NCI-H2107 treated with DMSO at 0.1 percent for 48 hours (cell line): ENCODE measurements around the gene APC.

Experiments
- DNase-seq: peaks from one replicate; lab custom pipeline; 2025; ENCODE audit not compliant: unreplicated experiment; lab: John Stamatoyannopoulos, UW

Gene APC

DNA sequence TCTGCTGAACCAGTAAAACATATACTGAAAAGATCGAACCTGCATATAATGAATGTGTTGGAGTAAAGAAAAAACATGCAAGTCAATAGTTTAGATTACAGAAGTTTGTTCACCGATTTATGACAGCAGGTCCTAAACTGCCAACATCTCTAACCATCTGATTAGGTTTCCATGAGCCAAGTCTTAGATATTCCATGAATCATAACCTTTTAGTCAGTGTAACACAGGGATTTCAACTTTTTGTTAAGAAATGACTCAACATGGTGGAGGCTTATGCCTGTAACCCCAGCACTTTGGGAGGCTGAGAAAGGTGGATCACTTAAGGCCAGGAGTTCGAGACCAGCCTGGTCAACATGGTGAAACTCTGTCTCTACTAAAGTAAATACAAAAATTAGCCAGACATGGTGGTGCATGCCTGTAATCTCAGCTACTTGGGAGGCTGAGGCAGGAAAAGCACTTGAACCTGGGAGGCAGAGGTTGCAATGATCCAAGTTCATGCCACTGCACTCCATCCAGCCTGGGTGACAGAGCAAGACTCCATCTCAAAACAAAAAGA is 38.7 kb downstream of the APC start:
- no peak for DNase-seq

DNA sequence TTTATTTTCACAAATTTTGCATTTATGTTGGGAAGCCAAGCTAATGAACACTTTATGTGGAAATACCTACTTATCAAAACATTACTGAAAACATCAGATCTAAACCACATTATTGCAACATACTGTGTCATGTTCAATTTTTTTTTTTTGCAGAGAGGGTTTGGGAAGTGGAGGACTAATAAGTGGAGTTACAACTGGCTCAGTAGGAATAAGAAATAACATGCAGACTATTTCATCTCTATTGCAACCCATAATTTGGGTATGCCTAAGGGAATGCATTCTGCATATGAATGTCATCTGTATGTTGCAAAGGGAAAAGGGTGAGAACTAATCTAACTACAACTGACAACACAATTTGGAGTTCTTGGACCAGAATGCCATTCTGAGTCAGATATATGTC is 41.8 kb downstream of the APC start:
- no peak for DNase-seq

DNA sequence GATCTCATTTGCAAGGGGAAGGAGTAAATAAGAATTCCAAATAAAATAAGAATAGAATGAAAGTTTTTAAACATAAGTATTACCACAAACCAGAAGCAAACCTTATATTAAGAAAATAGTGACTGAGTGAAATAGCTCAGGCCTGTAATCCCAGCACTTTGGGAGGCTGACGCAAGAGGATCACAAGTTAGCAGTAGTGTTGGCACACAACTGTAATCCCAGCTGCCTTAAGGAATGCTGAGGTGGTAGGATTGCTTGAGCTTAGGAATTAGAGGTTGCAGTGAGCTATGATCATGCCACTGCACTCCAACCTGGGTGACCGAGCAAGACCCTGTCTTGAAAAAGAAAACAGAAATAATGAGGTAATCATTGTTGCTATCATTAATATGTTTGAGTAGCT is 47.0 kb downstream of the APC start:
- DNase-seq: no peak

DNA sequence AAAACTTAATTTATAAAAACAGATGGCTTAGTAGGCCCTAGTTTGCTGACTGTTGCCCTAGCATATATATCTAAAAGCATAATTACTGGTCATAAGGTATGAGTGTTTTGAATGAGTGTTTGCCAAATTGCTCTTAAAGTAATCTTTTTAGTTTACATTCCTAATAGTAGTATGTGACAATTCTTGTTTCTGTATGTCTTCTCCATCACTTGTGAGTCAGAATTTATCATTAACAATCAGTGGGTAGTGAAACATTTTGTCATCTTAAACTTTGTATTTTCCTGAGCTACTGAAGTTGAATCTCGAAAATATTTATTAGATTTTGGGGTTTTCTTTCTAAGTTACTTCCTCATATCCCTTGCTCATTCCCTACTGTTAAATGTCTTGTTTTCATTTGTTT is 49.6 kb downstream of the APC start:
- DNase-seq: no peak

DNA sequence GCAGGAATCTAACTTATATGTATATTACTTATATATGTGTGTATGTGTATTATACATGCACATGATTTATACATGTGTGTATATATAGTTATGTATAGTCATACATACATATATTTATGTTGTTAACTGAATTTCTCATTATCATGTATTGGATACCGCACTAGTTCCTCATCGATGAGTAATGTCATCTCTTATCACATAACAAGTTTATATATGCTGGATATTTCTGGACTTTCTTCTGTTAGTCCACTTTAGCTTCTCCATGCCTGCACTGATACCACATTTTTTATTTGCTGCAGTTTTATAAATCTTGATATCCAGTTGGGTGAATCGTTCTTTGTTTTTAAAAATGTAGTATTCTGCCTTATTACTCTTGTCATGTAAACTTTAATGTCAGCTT is 50.2 kb downstream of the APC start:
- DNase-seq: no peak

DNA sequence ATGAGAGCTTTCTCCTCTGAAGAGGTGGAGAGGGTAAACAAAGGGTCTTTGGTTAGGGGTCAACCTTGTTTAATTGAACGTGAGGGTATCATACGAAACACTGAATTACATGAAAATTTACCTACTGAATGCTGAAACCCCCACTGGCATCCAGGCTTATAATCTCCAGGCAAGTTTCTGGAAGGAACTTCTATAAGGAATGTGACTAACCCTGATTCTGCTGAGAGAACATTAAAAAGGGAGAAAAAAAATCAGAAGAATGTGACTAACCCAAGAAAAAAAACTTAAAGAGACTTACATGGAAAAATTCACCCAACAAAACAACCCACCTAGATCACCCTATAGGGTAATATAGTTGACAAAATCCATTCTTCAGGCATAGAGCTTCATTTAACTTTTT is 55.5 kb downstream of the APC start:
- no peak for DNase-seq

DNA sequence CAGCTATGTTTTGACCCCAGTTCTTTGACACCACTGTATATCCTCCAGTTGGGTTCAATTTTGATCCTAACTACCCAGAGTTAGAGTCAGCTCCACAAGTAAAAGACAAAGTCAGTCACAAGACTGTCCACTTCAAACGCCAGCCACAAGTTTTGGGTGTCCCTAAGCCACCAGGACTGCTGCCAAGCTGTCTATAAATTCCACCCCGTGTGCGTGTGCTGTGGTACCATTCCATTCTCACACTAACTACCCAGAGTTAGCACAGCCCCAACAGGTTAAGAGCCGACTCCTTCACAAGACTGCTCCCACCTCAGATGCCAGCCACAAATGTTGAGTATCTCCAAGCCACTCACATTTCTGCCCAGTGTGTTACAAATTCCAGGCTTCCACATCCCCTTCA is 56.7 kb downstream of the APC start:
- DNase-seq: no peak

DNA sequence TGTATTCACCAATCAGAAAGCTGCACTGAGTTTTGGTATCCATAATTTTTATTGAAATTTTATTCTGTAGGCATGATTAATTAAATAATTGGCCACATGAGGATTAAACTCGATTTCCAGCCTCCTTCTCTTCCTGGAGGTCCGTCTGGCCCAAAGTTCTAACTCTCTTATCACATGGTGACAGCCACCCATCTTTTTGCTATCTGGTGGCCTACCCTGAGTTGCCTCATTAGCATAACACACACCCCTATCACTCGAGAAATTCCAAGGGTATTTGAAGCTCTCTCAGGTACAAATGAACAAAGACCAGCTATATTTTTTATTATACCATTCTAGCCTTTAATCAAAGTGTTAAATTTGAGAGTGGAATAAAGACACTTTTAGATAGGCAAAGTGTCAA is 57.7 kb downstream of the APC start:
- no peak for DNase-seq

DNA sequence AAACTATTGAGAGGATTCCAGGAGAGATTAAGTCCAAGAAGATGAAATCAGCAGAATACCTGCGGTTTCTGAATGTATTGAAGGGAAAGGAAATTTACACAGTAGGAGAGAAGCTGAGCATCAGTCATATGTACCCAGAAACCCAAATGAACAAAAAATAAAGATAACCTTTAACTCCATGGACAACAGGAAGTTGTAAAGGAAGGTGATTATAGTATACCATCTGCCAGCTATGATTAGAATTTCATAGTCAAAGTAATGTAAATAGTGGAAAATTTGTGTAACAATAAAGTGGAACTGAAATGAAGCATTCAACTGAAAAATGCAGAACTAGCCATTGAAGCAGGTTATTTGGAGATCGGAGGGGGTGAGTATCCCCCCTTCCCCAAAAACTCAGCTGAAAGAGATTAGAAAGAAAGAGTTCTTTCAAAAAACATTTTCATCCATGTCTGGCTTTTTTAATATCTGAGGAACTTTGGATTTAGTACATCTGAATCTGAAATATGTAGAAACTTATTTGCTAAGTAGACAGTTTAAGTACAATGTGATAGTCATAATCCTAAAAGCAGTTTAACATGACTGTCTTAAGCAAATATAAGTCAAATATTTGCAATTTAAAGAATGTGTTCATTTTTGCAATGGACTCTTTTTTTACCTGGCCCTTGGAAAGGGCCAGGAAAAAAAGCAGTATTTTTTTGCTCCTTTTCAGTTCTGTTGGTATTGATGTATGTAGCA is 58.4 kb downstream of the APC start:
- no peak for DNase-seq

DNA sequence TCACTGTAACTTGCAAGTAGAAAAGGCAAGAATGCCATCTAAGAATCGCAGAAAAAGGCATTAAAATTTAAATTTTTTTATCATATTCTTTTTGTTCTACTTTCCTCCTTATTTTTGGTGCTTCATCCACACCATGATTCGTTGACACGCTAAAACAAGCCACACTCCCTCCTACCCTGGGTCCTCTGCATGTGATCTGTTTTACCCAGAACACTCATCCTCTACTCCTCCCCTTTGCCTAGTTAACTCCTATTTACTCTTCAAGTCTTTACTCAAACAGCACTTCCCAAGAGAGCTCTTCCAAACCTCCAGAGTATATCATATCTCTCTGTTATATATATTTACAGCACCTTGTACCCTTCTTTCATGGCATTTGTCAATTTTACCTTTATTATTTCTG is 62.0 kb downstream of the APC start:
- peak; percentile 4 for DNase-seq

DNA sequence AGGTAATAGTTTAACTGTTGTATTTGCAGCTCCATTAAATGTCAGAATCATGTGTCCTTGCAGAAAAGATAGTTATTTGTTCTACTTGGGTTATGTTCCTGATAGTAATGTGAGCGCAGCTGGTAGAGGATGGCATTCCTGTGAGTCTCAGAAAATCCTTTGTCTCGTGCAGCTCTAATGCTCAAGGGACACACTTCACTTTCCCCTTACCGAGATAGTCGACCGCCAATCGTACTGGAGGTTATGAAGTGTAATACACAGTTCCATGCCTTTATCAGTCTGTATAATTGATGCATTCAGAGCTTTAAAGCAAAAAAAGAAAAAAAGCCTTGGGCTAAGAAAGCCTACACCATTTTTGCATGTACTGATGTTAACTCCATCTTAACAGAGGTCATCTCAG is 63.2 kb downstream of the APC start:
- peak; percentile 40 for DNase-seq

DNA sequence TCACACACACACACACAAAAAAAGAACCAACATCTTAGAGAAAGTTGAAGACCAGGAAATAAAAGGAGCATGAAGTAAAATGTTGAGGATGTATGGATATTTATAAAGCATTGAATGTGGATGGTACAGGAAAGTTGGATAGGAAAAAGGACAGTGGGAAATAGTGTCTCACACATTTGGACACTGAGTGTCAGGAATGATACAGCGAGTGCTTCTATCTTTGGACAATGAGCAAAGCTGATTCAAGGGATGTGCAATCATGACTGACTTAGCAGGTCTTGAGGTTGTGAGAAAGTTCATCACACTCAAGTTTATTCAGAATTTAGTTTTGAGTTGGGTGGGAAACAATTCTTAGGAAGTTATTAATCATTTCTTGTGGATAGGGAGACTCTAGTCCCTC is 73.3 kb downstream of the APC start:
- no peak for DNase-seq

DNA sequence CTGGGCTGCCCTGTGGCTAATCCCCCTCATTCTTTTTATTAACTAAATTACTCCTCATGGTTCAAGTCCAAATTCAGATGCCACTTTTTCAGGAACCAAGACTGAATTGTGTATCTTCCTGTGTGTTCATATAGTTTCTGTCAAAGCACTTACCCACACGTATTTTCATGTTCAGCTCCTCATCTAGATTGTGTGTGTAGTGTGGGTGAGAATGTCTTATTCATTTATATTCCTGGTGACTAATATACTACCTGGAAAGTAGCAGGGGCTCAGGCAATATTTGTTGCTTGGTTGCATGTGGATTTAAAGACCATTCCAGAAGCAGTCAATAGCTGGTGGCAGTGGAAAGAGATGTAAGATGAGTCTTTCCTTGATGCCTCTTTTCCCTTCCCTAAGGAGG is 74.9 kb downstream of the APC start:
- DNase-seq: no peak

DNA sequence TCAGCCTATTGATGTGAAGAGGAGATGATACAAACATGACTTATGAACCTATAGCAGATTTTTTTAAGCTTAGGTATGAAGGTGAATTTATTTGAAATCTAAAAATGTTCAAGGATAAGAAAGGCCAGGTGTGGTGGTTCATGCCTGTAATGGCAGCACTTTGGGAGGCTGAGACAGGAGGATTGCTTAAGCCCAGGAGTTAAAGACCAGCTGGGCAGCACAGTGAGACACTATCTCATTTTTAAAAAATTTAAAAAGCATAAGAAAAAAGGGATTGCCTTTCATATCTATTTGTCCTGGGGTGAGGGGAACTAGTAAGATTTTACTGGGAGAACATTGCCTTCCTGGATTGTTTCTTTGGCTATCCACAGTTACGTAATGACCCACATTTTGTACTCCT is 82.6 kb downstream of the APC start:
- DNase-seq: no peak

DNA sequence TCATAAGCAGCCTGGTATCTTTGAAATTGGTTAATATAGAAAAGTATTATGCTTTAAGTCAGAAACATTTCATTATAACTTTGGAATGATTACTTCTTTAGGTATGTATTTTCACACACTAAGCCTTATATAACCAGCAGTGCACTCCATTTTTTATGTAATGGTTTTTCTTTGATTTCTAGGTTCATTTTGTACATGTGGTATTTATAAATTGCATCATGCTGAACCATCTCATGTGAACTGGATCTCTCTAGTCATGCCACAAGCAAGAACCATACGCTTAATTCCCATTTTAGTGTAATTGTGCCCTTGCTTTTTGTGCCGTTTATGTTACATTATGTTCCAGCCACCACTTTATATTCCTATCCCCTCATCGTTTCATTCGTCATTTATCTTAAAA is 84.8 kb downstream of the APC start:
- DNase-seq: no peak

DNA sequence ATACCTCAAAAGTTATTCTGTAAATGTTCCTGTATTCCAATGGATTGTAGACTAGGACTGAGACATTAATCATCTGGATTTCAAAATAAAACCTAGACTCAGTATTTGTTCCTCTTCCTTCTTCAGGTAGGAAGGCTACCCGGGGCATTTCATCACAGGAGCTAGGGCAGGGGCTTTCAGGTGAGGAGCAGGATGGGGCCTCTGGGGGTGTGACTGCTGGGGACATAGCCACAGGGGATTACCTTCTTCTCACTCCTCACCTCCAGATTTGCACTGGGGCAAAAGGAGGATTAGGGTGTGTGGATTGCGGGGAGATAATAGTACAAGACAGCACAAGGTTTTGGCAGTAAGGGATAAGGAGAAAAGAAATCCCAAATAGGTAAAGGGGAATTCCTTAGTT is 85.5 kb downstream of the APC start:
- DNase-seq: no peak

DNA sequence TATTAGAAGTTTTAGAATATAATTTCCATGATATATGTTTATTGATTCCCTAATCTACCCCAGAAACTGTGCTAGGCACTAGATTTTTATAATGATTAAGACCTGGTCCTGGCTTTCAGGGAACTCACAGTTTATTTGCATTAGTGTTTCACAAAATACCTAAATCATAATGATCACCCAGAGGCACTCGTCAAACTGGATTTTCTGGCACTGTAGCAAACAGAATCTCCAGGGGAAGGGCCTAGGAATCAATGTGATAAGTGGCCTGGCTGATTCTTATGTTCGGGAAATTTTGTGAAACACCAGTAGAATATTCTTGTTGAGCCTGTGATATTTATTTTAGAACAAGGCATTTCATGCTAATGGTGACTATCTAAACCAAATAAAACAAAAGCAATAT is 86.0 kb downstream of the APC start:
- no peak for DNase-seq

DNA sequence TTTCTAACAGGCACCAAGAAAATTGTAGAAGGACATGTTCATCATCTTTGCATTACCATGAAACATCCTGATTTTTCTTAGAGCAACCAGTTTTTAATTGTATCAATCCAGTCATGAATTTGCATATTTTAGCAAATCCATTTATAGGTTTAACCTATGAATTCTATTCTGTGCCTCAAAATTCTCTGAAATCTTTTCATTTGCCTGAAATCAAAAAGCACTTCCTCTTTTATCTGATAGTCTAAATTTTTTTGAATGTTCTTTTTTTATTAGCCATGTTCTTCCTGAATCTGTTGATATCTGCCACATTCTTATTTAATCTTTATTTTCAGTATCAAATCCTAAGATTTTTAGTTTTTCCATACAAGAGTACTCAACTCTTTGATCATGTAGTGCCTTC is 86.5 kb downstream of the APC start:
- no peak for DNase-seq

DNA sequence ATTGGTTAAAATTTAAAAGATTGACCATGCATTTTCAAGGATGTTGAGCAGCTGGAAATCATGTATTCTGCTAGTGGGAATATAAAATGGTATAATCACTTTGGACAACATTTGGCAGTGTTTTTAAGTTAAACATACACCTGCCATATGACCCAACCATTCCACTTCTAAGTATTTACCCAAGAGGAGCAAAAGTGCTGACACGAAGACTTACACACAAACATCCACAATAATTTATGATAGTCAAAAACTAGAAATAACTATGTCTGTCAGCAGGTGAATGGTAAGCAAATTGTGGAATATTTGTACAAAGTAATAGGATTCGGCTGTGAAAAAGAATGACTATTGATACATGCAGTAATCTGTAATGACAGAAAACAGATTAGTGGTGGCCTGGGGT is 92.7 kb downstream of the APC start:
- DNase-seq: no peak

DNA sequence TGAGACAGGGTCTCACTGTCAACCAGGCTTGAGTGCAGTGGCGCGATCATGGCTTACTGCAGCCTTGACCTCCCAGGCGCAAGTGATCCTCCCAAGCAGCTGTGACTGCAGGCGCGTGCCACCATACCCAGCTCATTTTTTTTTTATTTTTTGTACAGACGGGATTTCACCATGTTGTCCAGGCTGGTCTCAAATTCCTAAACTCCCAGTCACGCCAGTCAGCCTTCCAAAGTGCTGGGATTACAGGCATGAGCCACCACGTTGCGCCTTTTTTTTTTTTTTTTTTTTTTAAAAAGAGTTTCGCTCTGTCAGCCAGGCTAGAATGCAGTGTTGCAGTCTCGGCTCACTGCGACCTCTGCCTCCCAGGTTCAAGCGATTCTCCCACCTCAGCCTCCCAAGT is 96.3 kb downstream of the APC start:
- DNase-seq: no peak

DNA sequence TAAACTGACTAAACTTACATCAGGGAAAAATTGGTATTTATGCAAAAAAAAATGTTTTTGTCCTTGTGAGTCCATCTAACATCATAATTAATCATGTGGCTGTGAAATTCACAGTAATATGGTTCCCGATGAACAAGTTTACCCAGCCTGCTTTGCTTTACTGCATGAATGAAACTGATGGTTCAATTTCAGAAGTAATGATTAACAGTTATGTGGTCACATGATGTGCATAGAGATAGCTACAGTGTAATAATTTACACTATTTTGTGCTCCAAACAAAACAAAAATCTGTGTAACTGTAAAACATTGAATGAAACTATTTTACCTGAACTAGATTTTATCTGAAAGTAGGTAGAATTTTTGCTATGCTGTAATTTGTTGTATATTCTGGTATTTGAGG is 106.8 kb downstream of the APC start:
- no peak for DNase-seq

DNA sequence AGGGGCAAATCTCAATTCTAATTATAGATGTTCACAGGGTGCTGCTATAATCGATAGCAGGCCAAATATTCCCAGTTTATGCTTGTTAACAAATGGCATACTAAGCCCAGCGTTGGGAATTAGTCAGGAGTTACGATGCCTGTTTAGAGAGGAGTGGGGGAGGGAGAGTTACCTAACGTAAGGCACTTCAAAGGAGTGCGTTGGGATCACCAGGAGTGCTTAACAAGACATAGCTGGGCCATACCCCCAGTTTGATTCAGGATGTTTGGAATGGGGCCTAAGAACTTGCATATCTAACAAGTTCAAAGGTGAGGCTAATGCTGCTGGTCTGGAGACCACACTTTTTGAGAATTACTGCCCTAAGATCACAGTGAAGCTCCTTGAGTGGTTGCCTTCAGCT is 108.9 kb downstream of the APC start:
- no peak for DNase-seq

DNA sequence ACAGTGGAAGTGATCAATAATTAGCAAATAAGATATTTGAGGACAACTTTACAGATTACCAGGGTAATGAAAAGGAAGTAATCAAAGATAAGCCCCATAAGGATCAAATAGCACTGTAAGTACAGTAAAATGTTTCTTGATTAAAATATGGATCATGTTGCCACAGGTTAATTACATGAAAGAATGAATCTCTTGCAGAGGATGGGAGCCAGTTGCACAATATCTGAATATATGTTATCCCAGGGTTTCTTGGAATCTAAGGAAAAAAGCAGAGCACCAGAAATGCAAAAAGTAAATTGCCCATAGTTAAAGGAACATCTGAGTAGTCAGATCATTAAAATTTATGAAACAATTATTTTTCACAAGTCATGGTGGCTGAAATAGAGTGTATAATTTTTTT is 109.6 kb downstream of the APC start:
- no peak for DNase-seq
